ENCODE data around the gene SLC35F3.

SLC35F3 gene

DNA sequence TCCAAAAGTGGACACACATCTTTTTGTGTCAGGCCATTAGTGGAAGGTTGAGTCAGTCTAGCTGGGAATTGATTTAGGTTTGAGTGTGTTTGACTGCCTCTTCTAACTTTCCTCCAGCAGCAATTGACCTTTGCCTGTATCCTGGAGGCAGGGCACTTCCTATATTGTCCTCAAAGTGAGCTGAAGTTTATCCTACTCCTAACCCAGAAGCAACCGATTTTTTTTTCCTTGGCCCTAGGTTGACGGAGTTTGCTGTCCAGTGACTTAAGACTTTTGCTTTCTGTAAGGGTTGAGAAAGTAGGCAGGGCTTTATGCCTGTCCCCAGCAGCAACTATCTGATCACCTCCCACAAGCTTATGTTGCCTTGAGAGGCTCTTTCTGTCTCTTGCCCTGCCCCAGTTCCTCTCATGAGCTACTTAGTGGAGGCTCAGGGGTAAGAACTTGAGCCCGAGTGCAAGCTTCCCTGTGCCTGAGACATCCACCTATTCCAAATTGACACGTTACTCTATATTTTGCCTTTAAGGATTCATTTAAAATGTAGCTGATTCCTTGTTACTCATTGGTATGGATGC, 30.9 kb downstream of the SLC35F3 start:
- no peak for TF ChIP-seq CTCF (IDR thresholded peaks at IDR 0.05; ENCODE audit: control insufficient read depth, extremely low read depth, insufficient read depth)
- no peak overlapping the region for H3K4me3 ChIP-seq (ENCODE audit: low read depth, low read length)
- DNase-seq (ENCODE audit: low read depth) = no peak

- no peak for DNase-seq (ENCODE audit: low read depth)
- no peak for TF ChIP-seq CTCF (IDR thresholded peaks at IDR 0.05; ENCODE audit: control insufficient read depth, extremely low read depth, insufficient read depth)
- no peak overlapping the region for H3K4me3 ChIP-seq (ENCODE audit: low read depth, low read length)
Measured at GRCh38 chr1:233936422-233936821, 31.9 kb downstream of the SLC35F3 start.

DNA sequence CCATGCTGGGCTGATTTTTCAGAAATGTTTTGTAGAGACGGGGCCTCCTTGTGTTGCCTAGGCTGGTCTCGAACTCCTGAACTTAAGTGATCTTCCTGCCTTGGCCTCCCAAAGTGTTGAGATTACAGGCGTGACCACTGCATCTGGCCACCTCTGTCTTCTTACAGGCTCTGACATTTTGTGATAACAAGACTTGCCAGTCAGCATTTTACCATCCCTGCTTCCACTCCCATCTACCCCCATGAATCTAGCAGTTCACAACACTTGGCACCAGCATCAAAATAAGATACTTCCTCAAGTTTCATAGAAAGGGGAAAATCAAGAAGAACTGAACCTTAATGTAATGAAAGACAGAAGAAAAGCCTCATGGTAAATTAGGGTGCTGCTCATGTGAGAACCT, 32.4 kb downstream of the SLC35F3 start:
- DNase-seq (ENCODE audit: low read depth) = no peak
- no peak for TF ChIP-seq CTCF (IDR thresholded peaks at IDR 0.05; ENCODE audit: control insufficient read depth, extremely low read depth, insufficient read depth)
- no peak overlapping the region for H3K4me3 ChIP-seq (ENCODE audit: low read depth, low read length)

DNA sequence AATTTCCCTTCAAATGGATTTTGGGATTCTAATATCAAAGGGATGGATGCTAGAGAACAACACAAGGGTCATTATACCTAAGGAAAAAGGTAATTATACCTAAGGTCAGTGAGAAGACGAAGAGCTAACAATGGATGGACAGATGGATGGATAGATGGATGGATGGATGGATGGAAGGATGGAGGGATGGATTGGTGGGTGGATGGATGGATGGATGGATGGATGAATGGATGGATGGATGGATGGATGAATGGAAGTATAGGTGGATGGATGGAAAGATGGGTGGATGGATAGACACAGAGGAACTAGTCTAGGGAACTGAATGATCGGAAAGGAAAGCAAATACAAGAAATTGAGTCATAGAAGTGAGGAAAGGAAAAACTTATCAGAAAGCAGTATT, 34.0 kb downstream of the SLC35F3 start:
- no peak for TF ChIP-seq CTCF (IDR thresholded peaks at IDR 0.05; ENCODE audit: control insufficient read depth, extremely low read depth, insufficient read depth)
- no peak for DNase-seq (ENCODE audit: low read depth)
- no peak overlapping the region for H3K4me3 ChIP-seq (ENCODE audit: low read depth, low read length)

DNA sequence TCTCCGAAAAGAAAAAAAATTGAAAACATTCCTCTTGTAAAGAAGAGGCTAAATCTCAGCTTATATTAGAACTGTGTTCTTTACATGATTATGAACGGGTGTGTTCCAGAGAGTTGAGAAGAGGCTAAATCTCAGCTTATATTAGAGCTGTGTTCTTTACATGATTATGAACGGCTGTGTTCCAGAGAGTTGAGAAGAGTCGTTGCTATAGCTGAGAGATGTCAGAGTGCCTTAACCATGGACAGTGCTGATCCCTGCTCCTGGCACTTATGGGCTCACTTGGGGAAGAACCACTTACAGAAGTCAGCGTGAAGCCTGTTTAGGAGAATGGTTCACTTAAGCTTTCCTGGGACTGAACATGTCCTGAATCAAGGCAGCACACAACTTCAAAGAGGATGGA, 35.0 kb downstream of the SLC35F3 start:
- no peak for DNase-seq (ENCODE audit: low read depth)
- no peak for TF ChIP-seq CTCF (IDR thresholded peaks at IDR 0.05; ENCODE audit: control insufficient read depth, extremely low read depth, insufficient read depth)
- no peak overlapping the region for H3K4me3 ChIP-seq (ENCODE audit: low read depth, low read length)

DNA sequence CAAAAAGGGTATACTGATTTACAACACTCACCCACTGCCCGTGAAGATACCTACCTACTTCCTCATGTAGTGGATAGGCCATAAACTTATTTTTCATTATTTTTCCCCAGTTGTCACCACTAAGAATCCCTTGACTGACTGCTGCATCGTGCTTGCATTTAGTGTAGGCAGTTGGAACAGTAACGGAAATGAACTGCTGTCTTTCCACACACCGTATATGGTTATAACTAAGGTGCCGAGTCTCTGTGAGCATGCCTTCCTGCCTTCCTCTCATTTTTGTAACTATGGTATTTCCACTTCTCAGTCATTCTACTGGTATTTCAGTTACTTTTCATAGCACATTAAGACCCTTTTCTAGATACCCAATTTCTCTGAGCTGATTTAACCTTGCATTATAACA, 36.4 kb downstream of the SLC35F3 start:
- no peak overlapping the region for H3K4me3 ChIP-seq (ENCODE audit: low read depth, low read length)
- DNase-seq (ENCODE audit: low read depth) = no peak
- no peak for TF ChIP-seq CTCF (IDR thresholded peaks at IDR 0.05; ENCODE audit: control insufficient read depth, extremely low read depth, insufficient read depth)

GRCh38 chr1:233944601-233945000, 40.1 kb downstream of the SLC35F3 start:
- DNase-seq (ENCODE audit: low read depth) = no peak
- no peak for TF ChIP-seq CTCF (IDR thresholded peaks at IDR 0.05; ENCODE audit: control insufficient read depth, extremely low read depth, insufficient read depth)
- no peak overlapping the region for H3K4me3 ChIP-seq (ENCODE audit: low read depth, low read length)

Measured in LNCaP clone FGC (cell line).